ENCODE results near the gene HOXB2.

- TF ChIP-seq MAX (IDR thresholded peaks at IDR 0.05) (no peak), POLR2AphosphoS2 (conservative IDR thresholded peaks at IDR 0.05; ENCODE audit: low read length) (no peak)
These were observed 31.8 kb upstream of the HOXB2 start for GRCh38 chr17:48576479-48577309.

All from A549 (cell line).